ENCODE measurements around the gene INTS3. TPM values are rescaled to one million over a fixed set of nuclear protein-coding genes. Genes with fewer than 3 reads are reported as not detected.

The INTS3 gene
- total RNA-seq, 2 donors from 2014 or later: 63.8 to 68.8 TPM

DNA sequence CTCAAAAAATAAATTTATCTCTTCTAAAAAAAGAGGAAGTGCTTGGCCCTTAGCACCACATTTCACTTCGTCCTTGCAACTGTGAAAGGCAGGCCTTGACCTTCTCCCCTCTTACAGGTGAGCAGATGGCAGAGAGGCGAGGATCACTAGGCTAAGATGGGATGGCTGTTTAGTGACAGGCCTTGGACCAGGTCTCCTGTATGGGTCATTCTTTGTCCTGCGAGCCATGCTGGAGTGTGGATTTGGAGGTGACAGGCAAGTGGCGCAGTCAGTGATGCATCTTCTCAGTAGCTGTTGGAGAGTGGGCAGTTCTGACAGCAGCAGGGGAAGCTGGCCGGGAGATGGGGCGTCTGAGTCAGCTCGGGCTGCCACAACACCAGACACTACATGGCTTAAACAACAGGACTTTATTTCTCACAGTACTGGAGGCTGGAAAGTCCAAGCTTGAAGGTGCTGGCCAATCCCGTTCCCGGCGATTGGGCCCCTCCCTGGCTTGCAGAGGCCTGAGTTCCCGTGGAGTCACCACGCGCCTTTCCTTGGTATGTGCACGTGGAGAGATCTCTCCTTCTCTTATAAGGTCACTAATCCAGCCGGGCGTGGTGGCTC, 63.9 kb downstream of the INTS3 start:
- TF ChIP-seq, protein P1, sequence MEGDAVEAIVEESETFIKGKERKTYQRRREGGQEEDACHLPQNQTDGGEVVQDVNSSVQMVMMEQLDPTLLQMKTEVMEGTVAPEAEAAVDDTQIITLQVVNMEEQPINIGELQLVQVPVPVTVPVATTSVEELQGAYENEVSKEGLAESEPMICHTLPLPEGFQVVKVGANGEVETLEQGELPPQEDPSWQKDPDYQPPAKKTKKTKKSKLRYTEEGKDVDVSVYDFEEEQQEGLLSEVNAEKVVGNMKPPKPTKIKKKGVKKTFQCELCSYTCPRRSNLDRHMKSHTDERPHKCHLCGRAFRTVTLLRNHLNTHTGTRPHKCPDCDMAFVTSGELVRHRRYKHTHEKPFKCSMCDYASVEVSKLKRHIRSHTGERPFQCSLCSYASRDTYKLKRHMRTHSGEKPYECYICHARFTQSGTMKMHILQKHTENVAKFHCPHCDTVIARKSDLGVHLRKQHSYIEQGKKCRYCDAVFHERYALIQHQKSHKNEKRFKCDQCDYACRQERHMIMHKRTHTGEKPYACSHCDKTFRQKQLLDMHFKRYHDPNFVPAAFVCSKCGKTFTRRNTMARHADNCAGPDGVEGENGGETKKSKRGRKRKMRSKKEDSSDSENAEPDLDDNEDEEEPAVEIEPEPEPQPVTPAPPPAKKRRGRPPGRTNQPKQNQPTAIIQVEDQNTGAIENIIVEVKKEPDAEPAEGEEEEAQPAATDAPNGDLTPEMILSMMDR (IDR thresholded peaks at IDR 0.05): no peak
- ATAC-seq (ENCODE audit: insufficient number of reproducible peaks, low FRiP score, low read depth): no peak
- DNase-seq (ENCODE audit: low spot score): no peak
- Histone ChIP-seq H3K4me1 (ENCODE audit: control insufficient read depth in 1 of 2, low read depth in 2 of 2) (peaks cover 4 to 28% of the 10 kb centered on the region in 2 donors), H3K9me3 (no peaks in the 10 kb centered on the region), H3K36me3 (no peaks in the 10 kb centered on the region), H3K4me3 (peak overlapping the region; percentile 73), H3K27me3 (replicated peaks; ENCODE audit: insufficient read depth) (no peaks in the 10 kb centered on the region), H3K27ac (peak overlapping the region; percentile 98 to 99)

DNA sequence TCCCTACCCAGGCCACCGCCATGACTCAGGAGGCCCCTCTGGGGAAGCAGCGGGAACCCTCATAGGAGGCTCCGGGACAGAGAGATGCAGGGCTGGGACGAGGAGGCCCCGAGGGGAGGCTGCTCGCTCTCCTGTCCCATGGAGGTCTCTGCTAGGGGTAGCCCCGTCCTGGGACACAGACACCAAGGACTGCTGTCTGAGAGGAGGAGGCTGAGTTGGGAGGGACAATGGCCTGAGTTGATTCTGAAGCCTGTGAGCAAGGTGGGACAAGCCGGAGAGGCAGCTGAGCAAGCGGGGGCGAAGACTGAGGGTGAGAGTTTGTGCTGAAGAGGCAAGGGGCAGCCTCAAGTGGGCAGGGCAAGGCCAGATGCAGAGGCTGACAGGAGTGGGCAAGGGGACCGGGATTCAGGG, 64.8 kb downstream of the INTS3 start:
- no peak overlapping the region for H3K4me3 ChIP-seq
- no peaks in the 10 kb centered on the region for H3K9me3 ChIP-seq
- TF ChIP-seq, protein P1 (IDR thresholded peaks at IDR 0.05): no peak
- DNase-seq (ENCODE audit: low spot score) (no peak), ATAC-seq (ENCODE audit: insufficient number of reproducible peaks, low FRiP score, low read depth) (no peak)
- no peak overlapping the region for H3K27ac ChIP-seq
- H3K4me1 ChIP-seq (ENCODE audit: control insufficient read depth in 1 of 2, low read depth in 2 of 2): peaks cover 4 to 28% of the 10 kb centered on the region in 2 donors
- H3K36me3 ChIP-seq: no peaks in the 10 kb centered on the region
- no peaks in the 10 kb centered on the region for H3K27me3 ChIP-seq (replicated peaks; ENCODE audit: insufficient read depth)

DNA sequence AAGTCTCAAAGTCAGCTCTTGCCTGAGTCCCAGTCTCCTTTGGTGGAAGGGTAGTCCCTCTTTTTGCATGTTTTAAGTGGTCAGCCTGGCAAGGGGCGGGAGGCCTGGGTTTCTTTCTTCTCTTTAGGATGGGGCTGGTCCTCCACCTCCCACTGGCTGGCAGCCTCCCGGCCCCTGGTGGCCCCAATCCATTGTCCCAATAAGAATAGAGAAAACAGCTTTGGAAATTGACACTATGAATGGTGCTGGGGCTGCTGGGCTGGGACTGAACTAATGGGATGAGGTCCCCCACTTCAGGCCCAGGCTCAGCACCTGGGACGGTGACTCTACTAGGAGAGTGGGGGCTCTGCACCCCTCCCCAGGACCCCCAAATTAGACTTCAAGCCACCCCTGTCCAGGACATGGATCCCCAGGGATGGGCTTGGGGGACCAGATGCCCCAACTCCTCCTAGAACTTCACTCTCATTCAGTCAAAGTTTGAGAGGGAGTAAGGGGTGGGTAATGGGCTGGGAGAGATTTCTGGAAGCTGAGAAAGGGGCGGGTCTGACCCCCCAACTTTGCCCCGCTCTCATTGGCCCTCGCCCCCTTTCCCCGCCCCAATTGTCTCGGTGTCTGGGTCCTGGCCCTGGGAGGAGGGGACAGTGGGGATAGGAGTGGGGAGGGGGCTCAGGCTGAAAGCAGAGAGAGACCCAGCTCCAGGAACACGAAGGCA, 65.6 kb downstream of the INTS3 start:
- no peak overlapping the region for H3K27ac ChIP-seq
- no peak overlapping the region for H3K4me3 ChIP-seq
- ATAC-seq (ENCODE audit: insufficient number of reproducible peaks, low FRiP score, low read depth) (no peak), DNase-seq (ENCODE audit: low spot score) (no peak)
- H3K4me1 ChIP-seq (ENCODE audit: control insufficient read depth in 1 of 2, low read depth in 2 of 2): peaks cover 4 to 27% of the 10 kb centered on the region in 2 donors
- TF ChIP-seq, protein P1 (IDR thresholded peaks at IDR 0.05): no peak
- H3K9me3 ChIP-seq: no peaks in the 10 kb centered on the region
- H3K36me3 ChIP-seq: no peaks in the 10 kb centered on the region
- no peaks in the 10 kb centered on the region for H3K27me3 ChIP-seq (replicated peaks; ENCODE audit: insufficient read depth)

DNA sequence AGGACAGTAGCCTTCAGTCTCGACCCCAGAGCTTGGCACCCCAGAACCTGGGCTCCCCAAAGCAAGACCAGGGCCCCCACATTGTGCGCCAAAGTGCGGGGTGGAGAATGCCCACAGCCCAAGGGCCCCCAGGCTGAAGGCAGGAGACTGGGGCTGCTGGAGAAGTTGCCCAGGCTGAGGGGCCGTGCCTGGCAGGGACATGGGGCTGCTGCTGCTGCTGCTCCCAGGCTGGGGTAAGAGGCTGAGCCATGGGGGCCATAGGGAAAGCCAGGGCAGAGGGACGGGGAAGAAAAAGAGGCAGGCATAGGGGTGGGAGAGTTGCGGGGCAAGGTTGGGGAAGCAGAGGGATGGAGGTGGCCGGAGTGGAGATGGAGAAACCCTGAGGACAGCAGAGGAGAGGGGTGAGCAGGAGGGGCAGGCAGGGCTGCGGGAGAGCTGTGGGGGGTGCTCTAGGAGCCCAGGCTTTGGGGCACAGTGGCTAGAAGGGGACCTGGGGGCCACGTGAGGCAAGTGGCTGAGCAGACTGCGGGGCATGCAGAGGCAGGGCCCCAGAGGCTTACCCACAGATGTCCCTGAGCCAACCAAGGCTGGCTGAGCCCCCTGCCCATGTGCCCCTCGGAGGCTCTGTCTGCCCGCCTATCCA, 66.2 kb downstream of the INTS3 start:
- TF ChIP-seq, protein P1 (IDR thresholded peaks at IDR 0.05): no peak
- Histone ChIP-seq H3K27me3 (replicated peaks; ENCODE audit: insufficient read depth) (no peaks in the 10 kb centered on the region), H3K36me3 (no peaks in the 10 kb centered on the region), H3K4me3 (no peak overlapping the region), H3K27ac (no peak overlapping the region), H3K9me3 (no peaks in the 10 kb centered on the region), H3K4me1 (ENCODE audit: control insufficient read depth in 1 of 2, low read depth in 2 of 2) (peaks cover 4 to 20% of the 10 kb centered on the region in 2 donors)
- DNase-seq (ENCODE audit: low spot score) (no peak), ATAC-seq (ENCODE audit: insufficient number of reproducible peaks, low FRiP score, low read depth) (no peak)

DNA sequence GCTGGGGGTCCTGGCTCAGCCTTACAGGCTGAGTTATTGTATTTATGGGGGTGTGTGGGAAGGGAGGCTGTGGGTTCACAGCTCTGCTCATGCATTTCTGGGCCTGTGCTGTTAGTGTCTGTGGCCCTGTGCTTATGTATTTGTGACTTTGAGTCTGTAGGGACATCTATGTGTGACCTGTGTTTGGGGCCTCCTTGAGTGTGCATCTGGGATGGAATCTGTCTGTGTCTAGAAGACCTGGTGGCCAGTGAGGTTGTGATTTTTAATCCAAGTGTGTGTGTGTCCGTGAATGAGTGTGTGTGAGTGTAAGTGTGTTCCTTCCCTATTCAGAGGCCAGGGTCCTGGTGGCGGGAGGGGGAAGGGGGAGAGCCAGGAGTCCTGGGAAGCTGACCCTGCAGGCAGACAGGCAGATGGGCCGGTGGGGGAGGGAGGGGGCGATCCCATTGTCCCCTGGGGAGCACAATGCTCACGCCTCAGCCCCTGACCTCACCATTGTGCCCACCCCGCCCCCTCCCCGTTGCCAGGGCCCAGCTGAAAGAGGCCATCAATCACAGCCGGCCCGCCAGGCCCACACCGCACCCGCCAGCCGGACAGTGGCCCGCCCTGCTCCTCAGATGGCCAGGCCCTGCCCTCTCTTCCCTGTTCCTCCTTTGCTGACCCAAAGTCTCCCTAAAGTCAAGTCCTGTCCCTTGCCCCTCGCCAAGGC, 66.9 kb downstream of the INTS3 start:
- Histone ChIP-seq H3K27ac (no peak overlapping the region), H3K4me3 (no peak overlapping the region), H3K36me3 (peaks cover 3% of the 10 kb centered on the region), H3K27me3 (replicated peaks; ENCODE audit: insufficient read depth) (no peaks in the 10 kb centered on the region), H3K9me3 (no peaks in the 10 kb centered on the region), H3K4me1 (ENCODE audit: control insufficient read depth in 1 of 2, low read depth in 2 of 2) (peaks cover 4 to 13% of the 10 kb centered on the region in 2 donors)
- TF ChIP-seq, protein P1 (IDR thresholded peaks at IDR 0.05): no peak
- no peak for DNase-seq (ENCODE audit: low spot score)
- no peak for ATAC-seq (ENCODE audit: insufficient number of reproducible peaks, low FRiP score, low read depth)

Data from thoracic aorta (tissue), 2 donors.